Measurements from ENCODE around the gene SF1.

Gene SF1

GRCh38 chr11:64719406-64719805, 58.9 kb downstream of the SF1 start:
- no peaks in the 10 kb centered on the region for H3K9me3 ChIP-seq (ENCODE audit: control insufficient read depth in 2 of 2, low read length in 2 of 2)
- no peak overlapping the region for H3K4me3 ChIP-seq (ENCODE audit: low read length in 2 of 2)
- peaks cover 52 to 54% of the 10 kb centered on the region in 2 donors for H3K27me3 ChIP-seq (ENCODE audit: control insufficient read depth in 1 of 2, insufficient read depth in 2 of 2, low read length in 2 of 2)
- H3K4me1 ChIP-seq (ENCODE audit: control insufficient read depth, insufficient read depth, low read length), result peaks cover 5% of the 10 kb centered on the region
- H3K36me3 ChIP-seq (ENCODE audit: control insufficient read depth in 2 of 2, insufficient read depth in 2 of 2, low read length in 2 of 2), result no peaks in the 10 kb centered on the region
- no peak overlapping the region for H3K27ac ChIP-seq (ENCODE audit: low read length)
- H3K9ac ChIP-seq (ENCODE audit: low read length in 2 of 2), result no peak overlapping the region

GRCh38 chr11:64718780-64719124, 59.6 kb downstream of the SF1 start:
- Histone ChIP-seq H3K36me3 (ENCODE audit: control insufficient read depth in 2 of 2, insufficient read depth in 2 of 2, low read length in 2 of 2) (no peaks in the 10 kb centered on the region), H3K4me3 (ENCODE audit: low read length in 2 of 2) (no peak overlapping the region), H3K9ac (ENCODE audit: low read length in 2 of 2) (no peak overlapping the region), H3K27me3 (ENCODE audit: control insufficient read depth in 1 of 2, insufficient read depth in 2 of 2, low read length in 2 of 2) (peaks cover 58 to 61% of the 10 kb centered on the region in 2 donors), H3K27ac (ENCODE audit: low read length) (no peak overlapping the region), H3K4me1 (ENCODE audit: control insufficient read depth, insufficient read depth, low read length) (peaks cover 8% of the 10 kb centered on the region), H3K9me3 (ENCODE audit: control insufficient read depth in 2 of 2, low read length in 2 of 2) (no peaks in the 10 kb centered on the region)

GRCh38 chr11:64718084-64718779, 60.1 kb downstream of the SF1 start:
- no peaks in the 10 kb centered on the region for H3K36me3 ChIP-seq (ENCODE audit: control insufficient read depth in 2 of 2, insufficient read depth in 2 of 2, low read length in 2 of 2)
- no peak overlapping the region for H3K9ac ChIP-seq (ENCODE audit: low read length in 2 of 2)
- H3K4me3 ChIP-seq (ENCODE audit: low read length in 2 of 2), result no peak overlapping the region
- H3K27ac ChIP-seq (ENCODE audit: low read length), result no peak overlapping the region
- peaks cover 58 to 66% of the 10 kb centered on the region in 2 donors for H3K27me3 ChIP-seq (ENCODE audit: control insufficient read depth in 1 of 2, insufficient read depth in 2 of 2, low read length in 2 of 2)
- peaks cover 5% of the 10 kb centered on the region for H3K4me1 ChIP-seq (ENCODE audit: control insufficient read depth, insufficient read depth, low read length)
- no peaks in the 10 kb centered on the region for H3K9me3 ChIP-seq (ENCODE audit: control insufficient read depth in 2 of 2, low read length in 2 of 2)

- H3K9me3 ChIP-seq (ENCODE audit: control insufficient read depth in 2 of 2, low read length in 2 of 2), result no peaks in the 10 kb centered on the region
- no peak overlapping the region for H3K9ac ChIP-seq (ENCODE audit: low read length in 2 of 2)
- H3K4me3 ChIP-seq (ENCODE audit: low read length in 2 of 2), result no peak overlapping the region
- peaks cover 4% of the 10 kb centered on the region for H3K4me1 ChIP-seq (ENCODE audit: control insufficient read depth, insufficient read depth, low read length)
- peaks cover 59 to 73% of the 10 kb centered on the region in 2 donors for H3K27me3 ChIP-seq (ENCODE audit: control insufficient read depth in 1 of 2, insufficient read depth in 2 of 2, low read length in 2 of 2)
- H3K36me3 ChIP-seq (ENCODE audit: control insufficient read depth in 2 of 2, insufficient read depth in 2 of 2, low read length in 2 of 2), result no peaks in the 10 kb centered on the region
- no peak overlapping the region for H3K27ac ChIP-seq (ENCODE audit: low read length)
These were observed 61.1 kb downstream of the SF1 start for GRCh38 chr11:64717268-64717578.

- peaks cover 4% of the 10 kb centered on the region for H3K4me1 ChIP-seq (ENCODE audit: control insufficient read depth, insufficient read depth, low read length)
- H3K36me3 ChIP-seq (ENCODE audit: control insufficient read depth in 2 of 2, insufficient read depth in 2 of 2, low read length in 2 of 2), result no peaks in the 10 kb centered on the region
- H3K4me3 ChIP-seq (ENCODE audit: low read length in 2 of 2), result no peak overlapping the region
- H3K27me3 ChIP-seq (ENCODE audit: control insufficient read depth in 1 of 2, insufficient read depth in 2 of 2, low read length in 2 of 2), result peaks cover 63 to 74% of the 10 kb centered on the region in 2 donors
- H3K27ac ChIP-seq (ENCODE audit: low read length), result no peak overlapping the region
- H3K9ac ChIP-seq (ENCODE audit: low read length in 2 of 2), result no peak overlapping the region
- H3K9me3 ChIP-seq (ENCODE audit: control insufficient read depth in 2 of 2, low read length in 2 of 2), result no peaks in the 10 kb centered on the region
These were observed 61.7 kb downstream of the SF1 start for GRCh38 chr11:64716473-64717267.

GRCh38 chr11:64715756-64716472, 62.4 kb downstream of the SF1 start:
- H3K36me3 ChIP-seq (ENCODE audit: control insufficient read depth in 2 of 2, insufficient read depth in 2 of 2, low read length in 2 of 2), result no peaks in the 10 kb centered on the region
- H3K4me3 ChIP-seq (ENCODE audit: low read length in 2 of 2), result no peak overlapping the region
- H3K9me3 ChIP-seq (ENCODE audit: control insufficient read depth in 2 of 2, low read length in 2 of 2), result no peaks in the 10 kb centered on the region
- H3K4me1 ChIP-seq (ENCODE audit: control insufficient read depth, insufficient read depth, low read length), result peaks cover 4% of the 10 kb centered on the region
- H3K27me3 ChIP-seq (ENCODE audit: control insufficient read depth in 1 of 2, insufficient read depth in 2 of 2, low read length in 2 of 2), result peaks cover 69 to 80% of the 10 kb centered on the region in 2 donors
- H3K9ac ChIP-seq (ENCODE audit: low read length in 2 of 2), result no peak overlapping the region
- H3K27ac ChIP-seq (ENCODE audit: low read length), result no peak overlapping the region

GRCh38 chr11:64715110-64715509, 63.2 kb downstream of the SF1 start:
- no peaks in the 10 kb centered on the region for H3K9me3 ChIP-seq (ENCODE audit: control insufficient read depth in 2 of 2, low read length in 2 of 2)
- no peaks in the 10 kb centered on the region for H3K36me3 ChIP-seq (ENCODE audit: control insufficient read depth in 2 of 2, insufficient read depth in 2 of 2, low read length in 2 of 2)
- H3K9ac ChIP-seq (ENCODE audit: low read length in 2 of 2), result no peak overlapping the region
- H3K27ac ChIP-seq (ENCODE audit: low read length), result no peak overlapping the region
- H3K4me3 ChIP-seq (ENCODE audit: low read length in 2 of 2), result no peak overlapping the region
- H3K4me1 ChIP-seq (ENCODE audit: control insufficient read depth, insufficient read depth, low read length), result peaks cover 4% of the 10 kb centered on the region
- peaks cover 74 to 83% of the 10 kb centered on the region in 2 donors for H3K27me3 ChIP-seq (ENCODE audit: control insufficient read depth in 1 of 2, insufficient read depth in 2 of 2, low read length in 2 of 2)

GRCh38 chr11:64714666-64715065, 63.7 kb downstream of the SF1 start:
- Histone ChIP-seq H3K27me3 (ENCODE audit: control insufficient read depth in 1 of 2, insufficient read depth in 2 of 2, low read length in 2 of 2) (peaks cover 72 to 82% of the 10 kb centered on the region in 2 donors), H3K9ac (ENCODE audit: low read length in 2 of 2) (no peak overlapping the region), H3K4me3 (ENCODE audit: low read length in 2 of 2) (no peak overlapping the region), H3K9me3 (ENCODE audit: control insufficient read depth in 2 of 2, low read length in 2 of 2) (no peaks in the 10 kb centered on the region), H3K4me1 (ENCODE audit: control insufficient read depth, insufficient read depth, low read length) (peaks cover 4% of the 10 kb centered on the region), H3K27ac (ENCODE audit: low read length) (no peak overlapping the region), H3K36me3 (ENCODE audit: control insufficient read depth in 2 of 2, insufficient read depth in 2 of 2, low read length in 2 of 2) (no peaks in the 10 kb centered on the region)

Measured in stomach smooth muscle (tissue), 2 donors.